GM12878 (cell line): ENCODE results near the gene MANEAL. TPM values are rescaled to one million over a fixed set of nuclear protein-coding genes. Genes with fewer than 3 reads are reported as not detected.

Source experiments
- ATAC-seq: fragments of 200-7000 bp; cut with Tn5 transposase; 3 replicates; pipeline ENCODE4 v1.9.1; 2020; ENCODE audit warnings: mild to moderate bottlenecking, moderate library complexity
- BruUV-seq: library from RNA; stranded (reverse); fragments of 400-500 nt; replicated peaks from 2 replicates; lab custom pipeline; 2021; lab: Mats Ljungman, UMichigan
- CTCF ChIA-PET: fragments of 300-600 bp; sonication (Branson Sonifier 250); formaldehyde crosslinking; extraction: SDS; loops from one replicate; lab custom pipeline; 2021; ENCODE audit warnings: inconsistent platforms; lab: Yijun Ruan, JAX
- POLR2A ChIA-PET: fragments of 350-600 bp; formaldehyde crosslinking; extraction: SDS; loops from one replicate; lab custom pipeline; 2021; ENCODE audit warnings: inconsistent platforms; lab: Charles Lee
- RAD21 ChIA-PET: fragments of 300-600 bp; sonication (Branson Sonifier 250); formaldehyde crosslinking; loops from one replicate; lab custom pipeline; 2023; ENCODE audit warnings: antibody characterized with exemption; ENCODE audit not compliant: unreplicated experiment; lab: Charles Lee
- SMC1A ChIA-PET: fragments of 300-600 bp; sonication (Branson Sonifier 250); formaldehyde crosslinking; loops from one replicate; lab custom pipeline; 2023; ENCODE audit not compliant: unreplicated experiment, uncharacterized antibody; lab: Charles Lee
- DNase-seq: peaks from one replicate; pipeline ENCODE4 v3.0.0-alpha.2; 2011; ENCODE audit warnings: low read depth, low spot score
- FAIRE-seq: peaks from 3 replicates; lab custom pipeline; 2011; peaks lifted over from hg19 to GRCh38; lab: Jason Lieb, UNC
- H2AFZ ChIP-seq: 2 replicates; pipeline ENCODE4 v1.6.0; 2011; ENCODE audit warnings: low read depth, low read length, control low read depth; ENCODE audit not compliant: control insufficient read depth
- H3K27ac ChIP-seq: 2 replicates; pipeline ENCODE4 v1.5.1; 2011; ENCODE audit warnings: control low read depth; ENCODE audit not compliant: control insufficient read depth, insufficient read depth
- H3K27me3 ChIP-seq, 2 experiments: replicated peaks in 1 of 2; 2 replicates each; pipeline versions ENCODE4 v1.6.0 to v1.6.1; 2011; ENCODE audit warnings: low read length in 1 of 2; ENCODE audit not compliant: control insufficient read depth in 2 of 2, insufficient read depth in 2 of 2
- H3K36me3 ChIP-seq, 2 experiments: 2 replicates each; pipeline ENCODE4 v1.5.1; 2011; ENCODE audit warnings: low read length in 1 of 2; ENCODE audit not compliant: control insufficient read depth in 2 of 2, insufficient read depth in 2 of 2
- H3K4me1 ChIP-seq: 2 replicates; pipeline ENCODE4 v1.6.1; 2011; ENCODE audit warnings: mild to moderate bottlenecking, low read length, moderate library complexity, mixed read lengths; ENCODE audit not compliant: control insufficient read depth, insufficient read depth
- H3K4me2 ChIP-seq: 2 replicates; pipeline ENCODE4 v1.6.0; 2011; ENCODE audit warnings: control low read depth; ENCODE audit not compliant: control insufficient read depth, insufficient read depth
- H3K4me3 ChIP-seq: fragments of 200-600 bp; sonication (generic); 2 replicates; pipeline ENCODE4 v1.5.1; 2016
- H3K79me2 ChIP-seq: 2 replicates; pipeline ENCODE4 v1.6.0; 2011; ENCODE audit warnings: low read length; ENCODE audit not compliant: control insufficient read depth, insufficient read depth
- H3K9ac ChIP-seq: 2 replicates; pipeline ENCODE4 v1.8.0; 2011; ENCODE audit warnings: low read length, control low read depth, mixed read lengths; ENCODE audit not compliant: control insufficient read depth, insufficient read depth
- H3K9me3 ChIP-seq: replicated peaks from 3 replicates; pipeline ENCODE4 v1.5.1; 2011; ENCODE audit warnings: mild to moderate bottlenecking, low read length; ENCODE audit not compliant: control insufficient read depth, insufficient read depth
- H4K20me1 ChIP-seq: 2 replicates; pipeline ENCODE4 v1.6.0; 2011; ENCODE audit not compliant: control insufficient read depth, insufficient read depth
- BCL11A ChIP-seq: IDR thresholded peaks from 2 replicates; pipeline ENCODE4 v1.6.1; 2011; ENCODE audit warnings: low read depth, low read length
- IRF3 ChIP-seq: fragments of 450-650 bp; IDR thresholded peaks from 2 replicates; pipeline ENCODE4 v1.6.1; 2014; ENCODE audit warnings: mild to moderate bottlenecking
- MAX ChIP-seq: IDR thresholded peaks from 2 replicates; pipeline ENCODE4 v1.6.1; 2012; ENCODE audit warnings: low read depth, low read length, improper control_type of control experiment
- NR2F1 ChIP-seq: fragments of 450-650 bp; conservative IDR thresholded peaks from 2 replicates; pipeline ENCODE4 v1.6.1; 2017; ENCODE audit warnings: mild to moderate bottlenecking
- POLR2AphosphoS2 ChIP-seq: IDR thresholded peaks from 2 replicates; pipeline ENCODE4 v1.6.1; 2011; ENCODE audit warnings: low read depth, mild to moderate bottlenecking, low read length, improper control_type of control experiment, moderate library complexity
- POLR2AphosphoS5 ChIP-seq: IDR thresholded peaks from 2 replicates; pipeline ENCODE4 v1.6.1; 2011; ENCODE audit warnings: mild to moderate bottlenecking, low read length, inconsistent platforms
- RELA ChIP-seq: fragments of 450-650 bp; IDR thresholded peaks from 2 replicates; pipeline ENCODE4 v1.8.0; 2014; ENCODE audit warnings: borderline replicate concordance; ENCODE audit not compliant: partially characterized antibody
- REST ChIP-seq: IDR thresholded peaks from 2 replicates; pipeline ENCODE4 v1.6.1; 2012; ENCODE audit warnings: mild to moderate bottlenecking, low read depth, low read length
- TCF3 ChIP-seq: IDR thresholded peaks from 2 replicates; pipeline ENCODE4 v1.6.1; 2012; ENCODE audit warnings: low read depth, mild to moderate bottlenecking, low read length, borderline replicate concordance; ENCODE audit not compliant: insufficient read depth
- ZBTB33 ChIP-seq: fragments of 450-650 bp; IDR thresholded peaks from 2 replicates; pipeline ENCODE4 v1.6.1; 2017; ENCODE audit warnings: mild to moderate bottlenecking
- ZNF687 ChIP-seq: fragments of 450-650 bp; IDR thresholded peaks from 2 replicates; pipeline ENCODE4 v1.6.1; 2017; ENCODE audit warnings: mild to moderate bottlenecking, moderate library complexity
- WGBS: methylation state at CpG from one replicate; pipeline ENCODE4 v1.1.6; 2016; ENCODE audit warnings: low lambda C conversion rate; ENCODE audit not compliant: insufficient replicate concordance, insufficient coverage; ENCODE audit errors: missing lambda C conversion rate; 5-methylcytosine and 5-hydroxymethylcytosine counted together
- in situ Hi-C: fragments of 300-500 bp; cut with MboI; formaldehyde crosslinking; loops from 9 replicates; pipeline ENCODE4 v1.14.3; 2018; ENCODE audit warnings: mixed read lengths
- intact Hi-C: fragments of 100-400 bp; cut with micrococcal nuclease; formaldehyde crosslinking; loops from one replicate; pipeline ENCODE4 v1.14.2; 2022; ENCODE audit not compliant: unreplicated experiment
- polyA plus RNA-seq, 11 experiments: library from polyadenylated mRNA; depleted of rRNA in 4 of 11; unstranded in 6 of 11; stranded (reverse) in 5 of 11; fragments of >200 nt; fragmentation: Nextera tagmentation in 4 of 11; fragmentation: Illumina TruSeq in 1 of 11; extraction: Ambion mirVana in 4 of 11; extraction: Trizol in 1 of 11; gene quantifications; 1 replicate in 1 of 11; 2 replicates in 10 of 11; pipeline versions ENCODE4 v1.2.1 to v1.2.3, GENCODE V29; 2011 to 2016; ENCODE audit warnings: inconsistent platforms in 2 of 11, missing spikeins in 2 of 11, low read depth in 1 of 11
- total RNA-seq, 4 experiments: library from RNA; depleted of rRNA in 3 of 4; stranded (reverse); fragments of >200 nt in 3 of 4; fragmentation: Illumina TruSeq in 1 of 4; extraction: Trizol in 1 of 4; gene quantifications; 2 replicates each; pipeline versions ENCODE4 v1.2.1 to v1.2.3, GENCODE V29; 2013 to 2021

The MANEAL gene
- total and polyA plus RNA-seq, 10 of the 15 experiments (the other 5 are each of a cell fraction or from before 2014, with no cell fraction given) = 0.83 to 11.1 (median 5.7) TPM

- no peak overlapping the region; the same call in 1 of the 2 replicates for H3K4me3 ChIP-seq
- peaks cover 17% of the 10 kb centered on the region for H3K4me1 ChIP-seq
- H3K36me3 ChIP-seq = peaks cover 0 to 4% of the 10 kb centered on the region in 2 experiments; a peak in 1 of 4 replicates
- no peak overlapping the region for H3K27ac ChIP-seq
- no TSS peak for BruUV-seq
- ChIA-PET RAD21 (interaction anchor here (1.1 to 1.4 kb wide), 3 partner anchors 12 to 64 kb away, joined by 3 to 4 read pairs (median 4); partner anchors contain the start of genes C1orf122, MTF1 and YRDC), POLR2A (no interaction called here), SMC1A (no interaction called here), CTCF (interaction anchor here (1.1 kb wide), 1 partner anchor 114 kb away, joined by 4 read pairs; no protein-coding TSS in a partner anchor)
- H3K4me2 ChIP-seq = peak overlapping the region; percentile 85
- no peaks in the 10 kb centered on the region; the same call in 1 of the 2 replicates for H3K79me2 ChIP-seq
- no peak for FAIRE-seq
- WGBS = 93% methylated on average over 22 of the region's 22 CpGs
- H4K20me1 ChIP-seq = no peaks in the 10 kb centered on the region
- no peak overlapping the region for H3K9ac ChIP-seq
- in situ Hi-C loops = no loop called here
- no peak for DNase-seq
- H2AFZ ChIP-seq = no peak overlapping the region
- no peaks in the 10 kb centered on the region; a peak in 1 of 4 replicates for H3K27me3 ChIP-seq
- H3K9me3 ChIP-seq = no peaks in the 10 kb centered on the region
- intact Hi-C loops = loop anchor here (5.0 kb wide), 1 partner anchor 98 kb away; no protein-coding TSS in a partner anchor
- ATAC-seq = peak; percentile 26; the same call in 1 of the 3 replicates
- TF ChIP-seq RELA (no peak), REST (peak; percentile 95), POLR2AphosphoS5 (no peak), BCL11A (no peak), POLR2AphosphoS2 (no peak), TCF3 (no peak), ZBTB33 (peak; percentile 98), NR2F1 (no peak), MAX (no peak), ZNF687 (no peak), IRF3 (no peak)
These were observed 1.9 kb downstream of the MANEAL start for GRCh38 chr1:37795340-37796125.
